ENCODE measurements around the gene CYRIA. TPM values are rescaled to one million over a fixed set of nuclear protein-coding genes. Genes with fewer than 3 reads are reported as not detected.

CYRIA gene
- total RNA-seq, 1 experiment from 2014 or later = 25.2 TPM

DNA sequence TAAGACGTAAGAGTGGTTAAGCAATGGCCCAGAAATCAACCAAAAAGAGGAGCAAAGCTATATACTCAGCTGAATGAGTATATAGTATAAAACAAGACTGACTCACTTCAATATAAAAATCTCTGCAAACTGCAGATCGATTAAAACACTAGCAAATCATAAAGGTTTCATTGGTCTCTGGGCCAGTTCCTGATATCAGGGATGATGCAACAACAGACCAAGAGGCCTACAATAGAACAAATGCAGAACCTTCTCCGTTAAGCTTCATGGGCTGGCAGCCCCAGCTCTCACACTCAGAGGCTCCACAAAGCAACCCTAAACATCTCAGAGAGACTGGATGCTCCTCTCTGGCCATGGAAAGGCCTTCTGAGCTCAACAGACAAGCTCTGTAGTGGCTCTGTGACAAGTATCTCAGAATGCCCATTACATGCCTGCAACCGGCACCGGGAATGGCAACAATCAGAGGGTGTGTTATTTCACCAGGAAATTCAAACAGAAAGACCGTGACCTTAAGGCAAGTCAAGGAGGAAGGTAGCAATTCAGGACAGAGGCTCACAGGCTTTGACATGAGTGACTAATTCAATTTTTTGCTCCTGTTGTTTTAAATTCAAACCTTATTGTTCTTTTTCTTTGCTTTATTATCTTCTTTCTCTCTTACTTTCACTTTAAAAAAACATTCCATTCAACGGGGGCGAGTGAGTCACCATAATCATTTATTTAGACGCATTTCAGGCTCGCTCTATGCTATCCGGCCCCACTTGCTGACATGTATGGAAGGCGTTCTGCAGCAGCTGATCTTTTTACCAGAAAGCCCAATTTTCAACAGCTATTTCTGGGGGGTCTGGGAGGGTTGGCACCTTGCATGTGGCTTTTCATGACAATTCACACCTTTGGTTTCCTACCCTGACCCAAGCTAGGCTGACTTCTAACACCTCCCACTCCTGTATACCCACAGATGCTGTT lies 15.1 kb downstream of the CYRIA start:
- DNase-seq (ENCODE audit: low spot score) = peak; percentile 61

GRCh38 chr2:16649353-16650286 lies 16.0 kb downstream of the CYRIA start:
- DNase-seq (ENCODE audit: low spot score) = no peak

GRCh38 chr2:16647992-16648617 lies 17.5 kb downstream of the CYRIA start:
- no peak for DNase-seq (ENCODE audit: low spot score)

GRCh38 chr2:16645775-16646559 lies 19.7 kb downstream of the CYRIA start:
- DNase-seq (ENCODE audit: low spot score) = no peak

GRCh38 chr2:16645088-16645487 lies 20.5 kb downstream of the CYRIA start:
- no peak for DNase-seq (ENCODE audit: low spot score)

GRCh38 chr2:16644221-16644925 lies 21.3 kb downstream of the CYRIA start:
- DNase-seq (ENCODE audit: low spot score) = peak; percentile 76

- peak; percentile 42 for DNase-seq (ENCODE audit: low spot score)
Observed at GRCh38 chr2:16643099-16643498, 22.5 kb downstream of the CYRIA start.

DNA sequence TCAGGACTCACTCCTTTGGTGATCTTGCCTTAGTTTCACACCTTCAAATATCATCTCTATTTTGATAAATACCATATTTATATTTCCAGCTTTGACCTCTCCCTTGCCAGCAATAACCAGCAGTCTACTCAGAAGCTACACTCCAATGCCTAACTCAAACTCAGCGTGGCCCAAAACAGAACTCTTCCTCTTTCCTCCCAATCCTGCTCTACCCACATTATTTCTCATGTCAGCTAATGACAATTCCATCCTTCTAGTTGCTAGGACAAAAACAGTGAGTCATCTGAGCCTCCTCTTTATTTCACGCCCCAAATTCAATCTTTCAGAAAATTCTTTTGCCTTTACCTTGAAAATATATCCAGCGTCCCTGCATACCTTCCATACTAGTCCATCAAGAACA lies 23.5 kb downstream of the CYRIA start:
- DNase-seq (ENCODE audit: low spot score) = no peak

- no peak for DNase-seq (ENCODE audit: low spot score)
Observed at GRCh38 chr2:16641509-16641908, 24.1 kb downstream of the CYRIA start.

- no peak for DNase-seq (ENCODE audit: low spot score)
Observed at GRCh38 chr2:16640867-16641266, 24.8 kb downstream of the CYRIA start.

GRCh38 chr2:16640001-16640700 lies 25.5 kb downstream of the CYRIA start:
- DNase-seq (ENCODE audit: low spot score) = no peak

- no peak for DNase-seq (ENCODE audit: low spot score)
Observed at GRCh38 chr2:16639431-16639830, 26.2 kb downstream of the CYRIA start.

DNA sequence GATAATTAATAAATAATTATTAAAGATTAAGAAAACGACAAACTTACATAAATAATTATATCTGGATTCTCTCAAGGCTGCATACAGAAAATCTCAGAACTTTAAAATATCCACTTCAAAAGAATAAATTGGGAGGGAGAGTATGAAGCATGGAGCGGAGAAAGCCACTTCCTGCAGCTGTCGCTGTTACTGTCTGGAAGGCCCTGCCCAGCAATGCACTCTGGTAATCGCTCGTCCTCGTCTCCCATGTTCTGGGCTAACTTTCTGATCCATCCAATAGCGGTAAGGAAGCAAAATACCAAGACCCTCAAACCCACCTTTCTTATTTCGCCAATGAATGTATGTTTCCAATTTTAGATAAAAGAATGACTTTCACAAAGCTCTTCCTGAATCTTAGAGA lies 26.7 kb downstream of the CYRIA start:
- no peak for DNase-seq (ENCODE audit: low spot score)

DNA sequence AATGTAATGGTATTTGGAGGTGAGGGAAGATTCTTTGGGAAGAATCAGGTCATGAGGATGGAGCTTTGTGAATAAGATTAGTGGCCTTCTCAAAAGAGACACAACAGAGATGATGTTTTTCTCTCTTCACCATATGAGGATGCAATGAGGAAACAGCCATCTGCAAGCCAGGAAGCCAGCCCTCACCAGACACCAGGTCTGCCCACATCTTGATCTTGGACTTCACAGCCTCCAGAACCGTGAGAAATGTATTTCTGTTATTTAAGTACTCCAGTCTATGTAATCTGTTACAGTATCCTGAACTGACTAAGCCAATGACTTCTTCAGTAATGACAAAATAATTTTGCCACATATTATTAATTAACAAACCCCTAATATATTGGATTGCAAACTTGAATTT lies 28.3 kb downstream of the CYRIA start:
- DNase-seq (ENCODE audit: low spot score) = no peak

GRCh38 chr2:16635791-16636699 lies 29.6 kb downstream of the CYRIA start:
- DNase-seq (ENCODE audit: low spot score) = peak; percentile 81

- DNase-seq (ENCODE audit: low spot score) = peak; percentile 98
Observed at GRCh38 chr2:16633621-16634430, 31.8 kb downstream of the CYRIA start.

GRCh38 chr2:16632598-16632997 lies 33.0 kb downstream of the CYRIA start:
- peak; percentile 50 for DNase-seq (ENCODE audit: low spot score)

GRCh38 chr2:16630463-16630862 lies 35.2 kb downstream of the CYRIA start:
- DNase-seq (ENCODE audit: low spot score) = no peak
